LHCN-M2 (cell line): Measurements from ENCODE around the gene ZNF74. TPM values are rescaled to one million over a fixed set of nuclear protein-coding genes. Genes with fewer than 3 reads are reported as not detected.
A peak's percentile ranks its signal among the peaks of the same experiment; 100 is the strongest.
"Not testable (repeated sequence)": the region's sequence is repeated elsewhere in the genome, so short reads cannot be mapped to it uniquely, and the experiment has no call there.

ENCODE experiments used
- DNase-seq: peaks from one replicate; pipeline ENCODE4 v3.0.0-alpha.2; 2012; ENCODE audit warnings: low read depth
- total RNA-seq: library from RNA; depleted of rRNA; stranded (reverse); fragments of >200 nt; gene quantifications from 2 replicates; pipeline ENCODE4 v1.2.3, GENCODE V29; 2014

The ZNF74 gene
- total RNA-seq, 1 experiment from 2014 or later, result 9.8 TPM

- DNase-seq, result no peak
These were observed 6.8 kb downstream of the ZNF74 start for GRCh38 chr22:20400606-20401375.

- no peak for DNase-seq
These were observed 7.5 kb downstream of the ZNF74 start for GRCh38 chr22:20401376-20402014.

GRCh38 chr22:20402960-20403778, 9.2 kb downstream of the ZNF74 start:
- no peak for DNase-seq

GRCh38 chr22:20403779-20404140, 9.8 kb downstream of the ZNF74 start:
- DNase-seq, result no peak

GRCh38 chr22:20404881-20405280, 10.9 kb downstream of the ZNF74 start:
- no peak for DNase-seq

GRCh38 chr22:20405291-20405930, 11.5 kb downstream of the ZNF74 start:
- no peak for DNase-seq

GRCh38 chr22:20405931-20406685, 12.2 kb downstream of the ZNF74 start:
- no peak for DNase-seq

- no peak for DNase-seq
These were observed 12.9 kb downstream of the ZNF74 start for GRCh38 chr22:20406686-20407408.

GRCh38 chr22:20407829-20408228, 13.9 kb downstream of the ZNF74 start:
- no peak for DNase-seq

GRCh38 chr22:20408891-20409290, 14.9 kb downstream of the ZNF74 start:
- DNase-seq, result no peak

GRCh38 chr22:20409385-20409784, 15.4 kb downstream of the ZNF74 start:
- DNase-seq, result not testable (repeated sequence)

- DNase-seq, result no peak
These were observed 18.7 kb downstream of the ZNF74 start for GRCh38 chr22:20412474-20413216.

- no peak for DNase-seq
These were observed 19.5 kb downstream of the ZNF74 start for GRCh38 chr22:20413217-20414058.

GRCh38 chr22:20414059-20414440, 20.1 kb downstream of the ZNF74 start:
- DNase-seq, result no peak

GRCh38 chr22:20414450-20414849, 20.5 kb downstream of the ZNF74 start:
- DNase-seq, result no peak

- not testable (repeated sequence) for DNase-seq
These were observed 21.3 kb downstream of the ZNF74 start for GRCh38 chr22:20415241-20415640.

- not testable (repeated sequence) for DNase-seq
These were observed 21.7 kb downstream of the ZNF74 start for GRCh38 chr22:20415699-20416098.

- DNase-seq, result peak; percentile 74
These were observed 24.3 kb downstream of the ZNF74 start for GRCh38 chr22:20418211-20418788.

GRCh38 chr22:20419664-20419951, 25.7 kb downstream of the ZNF74 start:
- DNase-seq, result no peak
